ENCODE data around the gene TRPV2.

Gene TRPV2, protein sequence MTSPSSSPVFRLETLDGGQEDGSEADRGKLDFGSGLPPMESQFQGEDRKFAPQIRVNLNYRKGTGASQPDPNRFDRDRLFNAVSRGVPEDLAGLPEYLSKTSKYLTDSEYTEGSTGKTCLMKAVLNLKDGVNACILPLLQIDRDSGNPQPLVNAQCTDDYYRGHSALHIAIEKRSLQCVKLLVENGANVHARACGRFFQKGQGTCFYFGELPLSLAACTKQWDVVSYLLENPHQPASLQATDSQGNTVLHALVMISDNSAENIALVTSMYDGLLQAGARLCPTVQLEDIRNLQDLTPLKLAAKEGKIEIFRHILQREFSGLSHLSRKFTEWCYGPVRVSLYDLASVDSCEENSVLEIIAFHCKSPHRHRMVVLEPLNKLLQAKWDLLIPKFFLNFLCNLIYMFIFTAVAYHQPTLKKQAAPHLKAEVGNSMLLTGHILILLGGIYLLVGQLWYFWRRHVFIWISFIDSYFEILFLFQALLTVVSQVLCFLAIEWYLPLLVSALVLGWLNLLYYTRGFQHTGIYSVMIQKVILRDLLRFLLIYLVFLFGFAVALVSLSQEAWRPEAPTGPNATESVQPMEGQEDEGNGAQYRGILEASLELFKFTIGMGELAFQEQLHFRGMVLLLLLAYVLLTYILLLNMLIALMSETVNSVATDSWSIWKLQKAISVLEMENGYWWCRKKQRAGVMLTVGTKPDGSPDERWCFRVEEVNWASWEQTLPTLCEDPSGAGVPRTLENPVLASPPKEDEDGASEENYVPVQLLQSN

GRCh38 chr17:16415031-16415924 is at the start of gene TRPV2:
TSS of gene TRPV2 (plus strand) at chr17:16415571. CDS start at chr17:16417669, 2,098 bp downstream.
- TF ChIP-seq, protein P1, sequence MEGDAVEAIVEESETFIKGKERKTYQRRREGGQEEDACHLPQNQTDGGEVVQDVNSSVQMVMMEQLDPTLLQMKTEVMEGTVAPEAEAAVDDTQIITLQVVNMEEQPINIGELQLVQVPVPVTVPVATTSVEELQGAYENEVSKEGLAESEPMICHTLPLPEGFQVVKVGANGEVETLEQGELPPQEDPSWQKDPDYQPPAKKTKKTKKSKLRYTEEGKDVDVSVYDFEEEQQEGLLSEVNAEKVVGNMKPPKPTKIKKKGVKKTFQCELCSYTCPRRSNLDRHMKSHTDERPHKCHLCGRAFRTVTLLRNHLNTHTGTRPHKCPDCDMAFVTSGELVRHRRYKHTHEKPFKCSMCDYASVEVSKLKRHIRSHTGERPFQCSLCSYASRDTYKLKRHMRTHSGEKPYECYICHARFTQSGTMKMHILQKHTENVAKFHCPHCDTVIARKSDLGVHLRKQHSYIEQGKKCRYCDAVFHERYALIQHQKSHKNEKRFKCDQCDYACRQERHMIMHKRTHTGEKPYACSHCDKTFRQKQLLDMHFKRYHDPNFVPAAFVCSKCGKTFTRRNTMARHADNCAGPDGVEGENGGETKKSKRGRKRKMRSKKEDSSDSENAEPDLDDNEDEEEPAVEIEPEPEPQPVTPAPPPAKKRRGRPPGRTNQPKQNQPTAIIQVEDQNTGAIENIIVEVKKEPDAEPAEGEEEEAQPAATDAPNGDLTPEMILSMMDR (IDR thresholded peaks at IDR 0.05; ENCODE audit: low read depth, low read length): no peak; the same call in 1 of the 2 replicates
- DNase-seq (ENCODE audit: extremely low read depth, low read depth): no peak

DNA sequence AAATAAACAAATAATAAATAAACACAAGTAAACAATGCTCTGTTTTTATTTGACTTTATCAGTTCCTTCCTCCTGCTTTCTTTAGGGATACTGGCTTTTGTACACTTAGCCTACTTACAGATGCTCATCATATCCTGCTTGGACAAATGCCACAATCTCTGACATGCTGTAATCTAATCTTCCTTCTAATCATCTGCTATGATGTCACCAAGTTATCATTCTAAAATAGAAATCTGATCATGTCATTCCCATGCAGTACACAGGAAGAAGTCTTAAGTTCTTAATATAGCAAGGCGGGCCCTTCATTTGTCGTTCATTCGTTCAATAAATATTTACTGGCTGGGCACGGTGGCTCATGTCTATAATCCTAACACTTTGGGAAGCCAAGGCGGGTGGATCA is 43.6 kb upstream of the TRPV2 start:
- TF ChIP-seq, protein P1 (IDR thresholded peaks at IDR 0.05; ENCODE audit: low read depth, low read length): no peak
- peak; percentile 59 for DNase-seq (ENCODE audit: extremely low read depth, low read depth)

DNA sequence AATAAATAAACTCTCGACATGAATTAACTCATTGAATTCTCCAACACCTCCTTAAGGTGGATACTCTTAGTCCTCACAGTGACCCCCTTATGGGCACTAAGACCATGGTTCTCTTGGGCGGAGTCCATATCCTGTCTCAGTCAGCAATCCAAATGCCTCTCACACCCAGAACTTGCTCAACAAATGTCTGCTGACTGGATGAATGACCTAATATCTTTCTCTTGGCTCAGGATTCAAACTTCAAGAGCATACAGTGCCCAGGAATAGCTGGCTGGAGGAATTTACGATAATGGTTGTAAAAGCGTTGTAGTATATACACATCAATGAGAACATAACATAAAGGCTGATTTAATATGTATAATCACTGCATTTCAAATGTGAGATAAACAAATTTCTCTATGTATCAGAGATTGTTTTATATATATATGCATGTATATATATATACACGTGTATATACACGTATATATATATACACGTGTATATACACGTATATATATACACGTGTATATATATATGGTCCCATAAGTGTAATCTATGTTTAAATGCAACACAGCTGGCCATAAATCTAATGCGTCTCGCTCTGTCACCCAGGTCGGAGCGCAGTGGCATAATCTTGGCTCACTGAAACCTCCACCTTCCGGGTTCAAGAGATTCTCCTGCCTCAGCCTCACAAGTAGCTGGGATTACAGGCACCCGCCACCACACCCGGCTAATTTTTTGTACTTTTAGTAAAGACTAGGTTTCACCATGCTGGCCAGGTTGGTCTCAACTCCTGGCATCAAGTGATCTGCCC is 41.0 kb upstream of the TRPV2 start:
- DNase-seq (ENCODE audit: extremely low read depth, low read depth): no peak

DNA sequence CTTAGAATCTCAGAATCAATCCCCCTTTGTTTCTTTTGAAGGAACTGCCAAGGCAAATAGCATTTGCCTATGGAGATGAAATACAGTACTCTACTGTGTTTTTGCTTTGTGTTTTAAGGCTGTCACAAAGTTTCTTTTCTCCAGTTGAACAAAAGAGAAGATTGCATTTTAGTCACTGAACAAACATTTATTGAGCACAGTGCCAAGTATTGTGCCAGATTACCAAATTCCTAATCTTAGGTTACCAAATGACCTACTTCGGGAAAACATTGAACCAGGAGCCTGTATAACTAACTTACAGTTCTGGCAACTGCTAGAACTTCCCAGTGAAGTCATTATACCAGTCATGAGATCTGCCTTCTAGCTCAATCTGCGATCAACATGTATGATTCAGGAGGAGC is 37.4 kb upstream of the TRPV2 start:
- TF ChIP-seq, protein P1 (IDR thresholded peaks at IDR 0.05; ENCODE audit: low read depth, low read length): no peak
- no peak for DNase-seq (ENCODE audit: extremely low read depth, low read depth)

More for the DNA sequence above, 41.0 kb upstream of the TRPV2 start:
- TF ChIP-seq, protein P1 (IDR thresholded peaks at IDR 0.05; ENCODE audit: low read depth, low read length): no peak

DNA sequence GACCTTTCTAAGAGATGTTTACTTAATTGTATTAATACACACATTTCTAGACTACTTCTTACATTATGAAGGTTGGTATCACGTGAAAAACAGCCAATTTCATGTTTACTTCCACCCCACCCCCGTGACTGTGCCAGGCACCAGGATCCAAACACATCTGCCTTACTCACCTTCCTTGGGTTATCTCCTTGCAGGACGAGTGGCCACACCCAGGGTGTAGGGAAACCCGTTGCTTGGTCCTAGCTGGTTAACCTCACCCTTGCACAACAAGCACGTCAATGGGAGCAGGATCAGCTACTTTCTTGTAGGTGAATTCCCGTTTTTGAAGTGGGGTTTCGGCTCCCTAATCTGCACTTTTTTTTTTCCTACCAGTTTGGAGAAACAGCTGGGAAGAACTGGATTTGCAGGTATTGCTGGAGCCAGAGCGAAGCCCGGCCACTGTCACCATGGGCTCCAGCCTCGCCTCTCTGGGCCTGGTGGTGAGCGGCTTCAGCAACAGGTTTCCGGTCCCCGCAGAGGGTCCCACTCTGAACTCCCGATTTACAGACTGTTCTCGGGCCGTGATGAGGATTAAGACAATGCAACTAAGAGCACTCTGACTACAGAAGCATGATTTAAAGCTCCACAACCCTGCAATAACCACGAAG is 36.6 kb upstream of the TRPV2 start:
- TF ChIP-seq, protein P1 (IDR thresholded peaks at IDR 0.05; ENCODE audit: low read depth, low read length): no peak
- DNase-seq (ENCODE audit: extremely low read depth, low read depth): no peak

GRCh38 chr17:16379654-16380053 is 35.7 kb upstream of the TRPV2 start:
- TF ChIP-seq, protein P1 (IDR thresholded peaks at IDR 0.05; ENCODE audit: low read depth, low read length): no peak
- DNase-seq (ENCODE audit: extremely low read depth, low read depth): no peak
